Endothelial cell of umbilical vein (primary cell): ENCODE measurements around the gene TMEM237. TPM values are rescaled to one million over a fixed set of nuclear protein-coding genes. Genes with fewer than 3 reads are reported as not detected.

Experiments
- BruUV-seq: library from RNA; stranded (reverse); fragments of 400-500 nt; replicated peaks from 2 replicates; lab custom pipeline; 2021; lab: Mats Ljungman, UMichigan
- CTCF ChIA-PET: fragments of 300-600, 350-600 bp; sonication (Branson Sonifier 250); formaldehyde crosslinking; loops from one replicate; lab custom pipeline; 2021; ENCODE audit warnings: antibody characterized with exemption, inconsistent platforms; lab: Charles Lee
- POLR2A ChIA-PET: fragments of 300-600, 350-600 bp; sonication (Branson Sonifier 250); formaldehyde crosslinking; loops from one replicate; lab custom pipeline; 2021; ENCODE audit warnings: antibody characterized with exemption, inconsistent platforms; lab: Charles Lee
- DNase-seq: peaks from one replicate; pipeline ENCODE4 v3.0.0-alpha.2; 2011; ENCODE audit warnings: low read depth, low spot score
- FAIRE-seq: peaks from 2 replicates; lab custom pipeline; 2011; peaks lifted over from hg19 to GRCh38; lab: Jason Lieb, UNC
- H2AFZ ChIP-seq: 2 replicates; pipeline ENCODE4 v1.6.0; 2012; ENCODE audit warnings: low read depth, low read length, control low read depth, inconsistent platforms
- H3K27ac ChIP-seq: 2 replicates; pipeline ENCODE4 v1.5.1; 2011; ENCODE audit warnings: low read depth, mild to moderate bottlenecking, control low read depth, low read length, moderate library complexity; ENCODE audit not compliant: insufficient read depth
- H3K27me3 ChIP-seq, 2 experiments: 2 replicates each; pipeline versions ENCODE4 v1.6.0 to v1.6.1; 2011; ENCODE audit warnings: low read length in 2 of 2, mixed read lengths in 1 of 2; ENCODE audit not compliant: control insufficient read depth in 2 of 2, insufficient read depth in 2 of 2
- H3K36me3 ChIP-seq, 2 experiments: 2 replicates in 1 of 2; 3 replicates in 1 of 2; pipeline ENCODE4 v1.5.1; 2011; ENCODE audit warnings: low read length in 2 of 2, mild to moderate bottlenecking in 1 of 2, moderate library complexity in 1 of 2; ENCODE audit not compliant: control insufficient read depth in 2 of 2, insufficient read depth in 2 of 2; ENCODE audit errors: extremely low read depth in 1 of 2
- H3K4me1 ChIP-seq: 3 replicates; pipeline ENCODE4 v1.5.1; 2011; ENCODE audit warnings: mild to moderate bottlenecking, low read length; ENCODE audit not compliant: control insufficient read depth, insufficient read depth; ENCODE audit errors: extremely low read depth
- H3K4me2 ChIP-seq: 2 replicates; pipeline ENCODE4 v1.6.1; 2011; ENCODE audit warnings: low read length, control low read depth, mixed read lengths; ENCODE audit not compliant: insufficient read depth
- H3K4me3 ChIP-seq, 3 experiments: fragments of 200-600 bp in 1 of 3; sonication (generic), shearing (Covaris generic) in 1 of 3; replicated peaks in 1 of 3; 2 replicates each; pipeline ENCODE4 v1.5.1; 2011 to 2016; ENCODE audit warnings: control low read depth in 3 of 3, low read length in 3 of 3, mild to moderate bottlenecking in 2 of 3, inconsistent platforms in 1 of 3, low read depth in 1 of 3, moderate library complexity in 1 of 3; ENCODE audit not compliant: insufficient read depth in 1 of 3
- H3K79me2 ChIP-seq: 2 replicates; pipeline ENCODE4 v1.6.0; 2012; ENCODE audit warnings: low read length, inconsistent platforms; ENCODE audit not compliant: control insufficient read depth, insufficient read depth
- H3K9ac ChIP-seq: replicated peaks from 2 replicates; pipeline ENCODE3; 2011; ENCODE audit warnings: low read length, control low read depth; ENCODE audit not compliant: insufficient read depth; ENCODE audit errors: extremely low read depth
- H3K9me1 ChIP-seq: replicated peaks from 3 replicates; pipeline ENCODE4 v1.6.0; 2011; ENCODE audit warnings: mild to moderate bottlenecking, low read length; ENCODE audit not compliant: control insufficient read depth, insufficient read depth; ENCODE audit errors: extremely low read depth
- H3K9me3 ChIP-seq: replicated peaks from 2 replicates; pipeline ENCODE4 v1.5.1; 2012; ENCODE audit warnings: low read length, inconsistent platforms; ENCODE audit not compliant: control insufficient read depth, insufficient read depth
- H4K20me1 ChIP-seq: replicated peaks from 2 replicates; pipeline ENCODE3; 2011; ENCODE audit warnings: mild to moderate bottlenecking, low read length; ENCODE audit not compliant: control insufficient read depth, insufficient read depth; ENCODE audit errors: extremely low read depth
- CTCF ChIP-seq, 2 donors: IDR thresholded peaks; 1 replicate in 1 of 2; 2 replicates in 1 of 2; pipeline ENCODE4 v1.5.1; 2011; ENCODE audit warnings: low read length in 2 of 2, mild to moderate bottlenecking in 2 of 2, moderate library complexity in 2 of 2, control low read depth in 1 of 2, inconsistent platforms in 1 of 2, low read depth in 1 of 2; ENCODE audit not compliant: insufficient read depth in 1 of 2; ENCODE audit errors: extremely low read depth in 1 of 2
- EZH2 ChIP-seq: IDR thresholded peaks from 2 replicates; pipeline ENCODE4 v1.6.1; 2012; ENCODE audit warnings: borderline replicate concordance, low read depth, mild to moderate bottlenecking, moderate library complexity, low read length, inconsistent platforms; ENCODE audit not compliant: severe bottlenecking
- FOS ChIP-seq: IDR thresholded peaks from 2 replicates; pipeline ENCODE4 v1.6.1; 2011; ENCODE audit warnings: mild to moderate bottlenecking, low read length, moderate library complexity, borderline replicate concordance; ENCODE audit not compliant: insufficient read depth
- GATA2 ChIP-seq: IDR thresholded peaks from 2 replicates; pipeline ENCODE4 v1.7.0; 2011; ENCODE audit warnings: low read depth, mild to moderate bottlenecking, moderate library complexity, mixed read lengths, low read length; ENCODE audit not compliant: insufficient read length, insufficient read depth
- JUN ChIP-seq: IDR thresholded peaks from 2 replicates; pipeline ENCODE4 v1.6.1; 2011; ENCODE audit warnings: borderline replicate concordance, low read depth; ENCODE audit not compliant: insufficient read length, insufficient read depth
- MAX ChIP-seq: IDR thresholded peaks from 2 replicates; pipeline ENCODE4 v1.6.1; 2011; ENCODE audit not compliant: insufficient read depth, insufficient read length
- MYC ChIP-seq: IDR thresholded peaks from one replicate; pipeline ENCODE4 v1.6.1; 2011; ENCODE audit warnings: mild to moderate bottlenecking, low read depth, low read length
- POLR2A ChIP-seq: IDR thresholded peaks from 2 replicates; pipeline ENCODE4 v1.6.1; 2012; ENCODE audit warnings: low read depth, mild to moderate bottlenecking, control low read depth, low read length
- POLR2AphosphoS5 ChIP-seq: IDR thresholded peaks from 2 replicates; pipeline ENCODE4 v1.6.1; 2012; ENCODE audit warnings: low read depth, mild to moderate bottlenecking, control low read depth, low read length, moderate library complexity; ENCODE audit not compliant: insufficient read depth
- dilution Hi-C: fragments of 300-500 bp; cut with MboI; formaldehyde crosslinking; loops from one replicate; pipeline ENCODE4 v1.15.0; 2019; ENCODE audit warnings: low sequenced_read_pairs; ENCODE audit not compliant: extremely low pct_ligation_motif_present
- intact Hi-C: fragments of 100-400 bp; cut with micrococcal nuclease; formaldehyde crosslinking; loops from one replicate; pipeline ENCODE4 v1.10.0; 2022
- polyA plus RNA-seq, 4 experiments: library from polyadenylated mRNA; depleted of rRNA in 3 of 4; stranded (reverse) in 3 of 4; unstranded in 1 of 4; fragments of >200 nt; gene quantifications; 2 replicates each; pipeline versions ENCODE4 v1.2.1 to v1.2.3, GENCODE V29; 2011 to 2012; ENCODE audit warnings: missing spikeins in 1 of 4
- total RNA-seq: library from RNA; stranded (reverse); gene quantifications from 2 replicates; pipeline ENCODE4 v1.2.3, GENCODE V29; 2021

TMEM237 gene
- total and polyA plus RNA-seq, 2 donors (not counting 3 experiments of a cell fraction or from before 2014, with no cell fraction given), result 41.2 to 64.7 TPM

- H3K4me1 ChIP-seq, result peaks cover 2% of the 10 kb centered on the region
- no peak for DNase-seq
- no peaks in the 10 kb centered on the region for H3K27me3 ChIP-seq
- ChIA-PET POLR2A (no interaction called here), CTCF (interaction anchor here (1.2 to 2.0 kb wide), 3 partner anchors 22 to 39 kb away, joined by 3 to 6 read pairs (median 4); no protein-coding TSS in a partner anchor)
- no peaks in the 10 kb centered on the region for H3K79me2 ChIP-seq
- no peaks in the 10 kb centered on the region for H3K9me3 ChIP-seq
- TF ChIP-seq JUN (no peak), POLR2AphosphoS5 (no peak), GATA2 (no peak), POLR2A (no peak), MAX (no peak), MYC (no peak), CTCF (IDR thresholded peaks at IDR 0.05; ENCODE audit: extremely low read depth in 1 of 2, insufficient read depth in 1 of 2, low read depth in 1 of 2, low read length in 2 of 2) (no peak), EZH2 (no peak), FOS (no peak)
- no peak overlapping the region for H2AFZ ChIP-seq
- no TSS peak for BruUV-seq
- no peak overlapping the region for H3K9ac ChIP-seq
- H3K4me2 ChIP-seq, result no peak overlapping the region
- intact Hi-C loops, result no loop called here
- dilution Hi-C loops, result no loop called here
- FAIRE-seq, result no peak
- no peak overlapping the region for H3K4me3 ChIP-seq
- H3K27ac ChIP-seq, result no peak overlapping the region
- no peaks in the 10 kb centered on the region for H3K9me1 ChIP-seq
- H4K20me1 ChIP-seq, result no peaks in the 10 kb centered on the region
- H3K36me3 ChIP-seq, result no peaks in the 10 kb centered on the region
Observed at GRCh38 chr2:201669865-201670264, 26.6 kb upstream of the TMEM237 start.
